ENCODE measurements around the gene CCDC150.

GRCh38 chr2:196604196-196604595 is 35.3 kb upstream of the CCDC150 start:
- TF ChIP-seq CTCF (IDR thresholded peaks at IDR 0.05) (no peak), POLR2A (IDR thresholded peaks at IDR 0.05) (no peak)

Measured in prostate gland (tissue), 2 donors.